Heart left ventricle (tissue), 16 donors: Measurements from ENCODE around the gene SLC5A2. TPM values are rescaled to one million over a fixed set of nuclear protein-coding genes. Genes with fewer than 3 reads are reported as not detected.

ENCODE experiments used
- ATAC-seq, 4 donors: fragments of 200-7000 bp; cut with Tn5 transposase; one replicate each; pipeline ENCODE4 v1.9.1; 2020 to 2022; ENCODE audit warnings: moderate library complexity in 4 of 4, mild to moderate bottlenecking in 3 of 4, moderate number of reproducible peaks in 1 of 4
- DNase-seq, 5 donors: peaks; one replicate each; pipeline ENCODE4 v3.0.0-alpha.2; 2020
- H3K27ac ChIP-seq, 12 donors: fragments of 200-600 bp; sonication (generic) in 4 of 12; one replicate each; pipeline versions ENCODE4 v1.5.0 to v1.8.0; 2016 to 2022; ENCODE audit warnings: mild to moderate bottlenecking in 2 of 12
- H3K27me3 ChIP-seq, 9 donors: fragments of 200-600 bp; sonication (generic) in 2 of 9; one replicate each; pipeline versions ENCODE4 v1.5.1 to v1.8.0; 2016 to 2022; ENCODE audit warnings: mild to moderate bottlenecking in 3 of 9
- H3K36me3 ChIP-seq, 9 donors: fragments of 200-600 bp; sonication (generic) in 2 of 9; one replicate each; pipeline versions ENCODE4 v1.5.0 to v1.8.0; 2018 to 2022; ENCODE audit warnings: mild to moderate bottlenecking in 2 of 9
- H3K4me1 ChIP-seq, 12 donors: fragments of 200-600 bp; sonication (generic) in 4 of 12; one replicate each; pipeline versions ENCODE4 v1.5.0 to v1.8.0; 2016 to 2022; ENCODE audit warnings: mild to moderate bottlenecking in 3 of 12
- H3K4me3 ChIP-seq, 12 donors: fragments of 200-600 bp; sonication (generic) in 4 of 12; one replicate each; pipeline versions ENCODE4 v1.5.0 to v1.8.0; 2017 to 2022; ENCODE audit warnings: mild to moderate bottlenecking in 9 of 12, moderate library complexity in 4 of 12
- H3K9me3 ChIP-seq, 12 donors: fragments of 200-600 bp; sonication (generic) in 4 of 12; one replicate each; pipeline versions ENCODE4 v1.5.0 to v1.8.0; 2016 to 2022; ENCODE audit warnings: mild to moderate bottlenecking in 1 of 12
- POLR2A ChIP-seq, 2 donors: fragments of 450-650 bp; IDR thresholded peaks; one replicate each; pipeline ENCODE4 v1.6.1; 2017; ENCODE audit warnings: antibody characterized with exemption in 2 of 2, mild to moderate bottlenecking in 2 of 2, moderate library complexity in 2 of 2
- WGBS, 4 donors: extraction: QIAGEN DNeasy Blood & Tissue Kit in 2 of 4; methylation state at CpG; one replicate each; pipeline versions ENCODE4 v1.1.5 to v1.1.7; 2013 to 2018; 5-methylcytosine and 5-hydroxymethylcytosine counted together
- intact Hi-C, 10 donors: fragments of 100-400 bp; cut with DNase I; formaldehyde crosslinking; loops; one replicate each; pipeline versions ENCODE4 v1.11.1 to v1.14.2; 2022
- polyA plus RNA-seq, 2 donors: library from polyadenylated mRNA; stranded (reverse); fragments of 200-250 nt; gene quantifications; one replicate each; pipeline ENCODE4 v1.2.3, GENCODE V29; 2013
- total RNA-seq, 9 donors: library from RNA; depleted of rRNA in 2 of 9; stranded (reverse); fragments of >200 nt in 2 of 9; fragmentation: NEBNext Ultra II Directional in 3 of 9; extraction: Animal tissue kit (Norgen Biotek cat#: 25700) in 3 of 9; gene quantifications; one replicate each; pipeline versions ENCODE4 v1.1.0 to v1.2.4, GENCODE V29; 2016 to 2023
- TF ChIP-seq, protein P1 (sequence below), 12 donors: fragments of 200-600 bp; sonication (generic) in 4 of 12; IDR thresholded peaks; one replicate each; pipeline versions ENCODE4 v1.5.0 to v1.8.0; 2018 to 2022; ENCODE audit warnings: antibody characterized with exemption in 12 of 12, mild to moderate bottlenecking in 5 of 12
- donor health status: ischemic (EF 13 %, LVEDD 7.1; RV severe dilation, severe dysfunction).
- donor health status: healthy with polysubstance abuse.
- donor health status: DM: no; HTN: yes; CAD: no.
- donor health status: DM: no; HTN: no; CAD: no.
- donor health status: ischemic (EF 25% LVEDD 6.9; RV normal size, moderate dysfunction).
- donor health status: ischemic (EF 25% LVEDD 5.7; RV mildly dilated, moderate dysfunction).
- donor health status: healthy.
- donor health status: DM: yes; HTN: yes; CAD: no.
- donor health status: ischemic (EF 35%, LVEDD 5.7; RV mildly dilated, moderate dysfunction).
- donor health status: nonischemic (EF 11% LVEDD 7.7; RV severe dilation, severe dysfunction).
- donor health status: DM: yes; HTN: yes; CAD: no.
- donor health status: PGD.
- donor health status: ischemic (EF 29% LVEDD 5.4; RV normal size, mild dysfunction).
- donor health status: nonischemic (EF 23%, LVEDD 6.1; RV moderate dilation, normal function).

The SLC5A2 gene
- total and polyA plus RNA-seq, 11 donors: 0.08 to 0.76 TPM; not detected in 9

DNA sequence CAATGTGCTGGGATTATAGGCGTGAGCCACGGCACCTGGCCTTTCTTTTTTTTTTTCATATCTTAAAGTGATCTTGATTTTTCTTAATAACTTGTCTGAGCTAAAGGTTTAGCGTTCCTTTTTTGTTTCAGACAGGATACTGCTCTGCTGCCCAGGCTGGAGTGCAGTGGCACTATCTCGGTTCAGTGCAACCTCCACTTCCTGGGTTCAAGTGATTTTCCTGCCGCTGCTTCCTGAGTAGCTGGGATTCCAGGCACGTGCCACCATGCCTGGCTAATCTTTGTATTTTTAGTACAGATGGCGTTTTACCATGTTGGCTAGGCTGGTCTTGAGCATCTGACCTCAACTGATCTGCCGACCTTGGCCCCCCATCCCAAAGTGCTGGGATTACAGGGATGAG, 21.2 kb downstream of the SLC5A2 start:
- peak in 2 of 4 donors; percentile 28 to 33 for ATAC-seq
- TF ChIP-seq POLR2A (IDR thresholded peaks at IDR 0.05): no peak
- TF ChIP-seq, protein P1, sequence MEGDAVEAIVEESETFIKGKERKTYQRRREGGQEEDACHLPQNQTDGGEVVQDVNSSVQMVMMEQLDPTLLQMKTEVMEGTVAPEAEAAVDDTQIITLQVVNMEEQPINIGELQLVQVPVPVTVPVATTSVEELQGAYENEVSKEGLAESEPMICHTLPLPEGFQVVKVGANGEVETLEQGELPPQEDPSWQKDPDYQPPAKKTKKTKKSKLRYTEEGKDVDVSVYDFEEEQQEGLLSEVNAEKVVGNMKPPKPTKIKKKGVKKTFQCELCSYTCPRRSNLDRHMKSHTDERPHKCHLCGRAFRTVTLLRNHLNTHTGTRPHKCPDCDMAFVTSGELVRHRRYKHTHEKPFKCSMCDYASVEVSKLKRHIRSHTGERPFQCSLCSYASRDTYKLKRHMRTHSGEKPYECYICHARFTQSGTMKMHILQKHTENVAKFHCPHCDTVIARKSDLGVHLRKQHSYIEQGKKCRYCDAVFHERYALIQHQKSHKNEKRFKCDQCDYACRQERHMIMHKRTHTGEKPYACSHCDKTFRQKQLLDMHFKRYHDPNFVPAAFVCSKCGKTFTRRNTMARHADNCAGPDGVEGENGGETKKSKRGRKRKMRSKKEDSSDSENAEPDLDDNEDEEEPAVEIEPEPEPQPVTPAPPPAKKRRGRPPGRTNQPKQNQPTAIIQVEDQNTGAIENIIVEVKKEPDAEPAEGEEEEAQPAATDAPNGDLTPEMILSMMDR (IDR thresholded peaks at IDR 0.05): no peak
- peaks cover 4 to 62% (median 42%) of the 10 kb centered on the region in 12 donors for H3K4me1 ChIP-seq
- H3K4me3 ChIP-seq: no peak overlapping the region
- no peak for DNase-seq
- no peaks in the 10 kb centered on the region for H3K27me3 ChIP-seq
- H3K27ac ChIP-seq: peak overlapping the region in 10 of 12 donors; percentile 7 to 78 (median 32)
- H3K9me3 ChIP-seq: no peaks in the 10 kb centered on the region
- intact Hi-C loops: loop anchor here in 4 of 10 donors (5.0 to 10.0 kb wide), 5 partner anchors 42 to 371 kb away; partner anchors contain the start of genes ZNF267 (in 2 of the 4) and ARMC5 (in 1 of the 4)
- peaks cover 0 to 32% (median 21%) of the 10 kb centered on the region in 9 donors for H3K36me3 ChIP-seq
- 27 to 37% (median 34%) methylated on average over 8 of the region's 8 CpGs for whole genome bisulfite sequencing, 4 donors

DNA sequence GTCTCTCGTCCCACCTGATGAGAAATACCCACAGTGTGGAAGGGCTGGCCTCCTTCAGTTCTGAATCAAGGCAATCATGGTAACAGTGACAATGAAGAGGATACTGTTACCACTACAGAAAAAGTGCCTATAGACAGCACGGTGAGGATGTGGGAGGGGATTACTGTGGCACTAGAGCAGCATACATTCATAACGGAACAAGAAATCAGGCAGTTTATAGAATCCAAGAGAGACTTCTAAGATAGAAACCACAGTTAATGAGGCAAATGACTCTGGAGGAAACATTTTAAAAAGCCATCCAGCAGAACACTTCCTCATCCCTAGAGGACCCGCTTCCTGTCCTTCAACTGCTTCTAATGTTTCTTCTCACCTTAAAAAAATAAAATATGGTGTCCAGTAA, 22.6 kb downstream of the SLC5A2 start:
- Histone ChIP-seq H3K4me1 (peaks cover 4 to 73% (median 49%) of the 10 kb centered on the region in 12 donors), H3K27me3 (no peaks in the 10 kb centered on the region), H3K36me3 (peaks cover 0 to 19% (median 10%) of the 10 kb centered on the region in 9 donors), H3K4me3 (no peak overlapping the region), H3K27ac (peak overlapping the region in 1 of 12 donors; percentile 61), H3K9me3 (no peaks in the 10 kb centered on the region)
- ATAC-seq: no peak
- no peak for TF ChIP-seq POLR2A (IDR thresholded peaks at IDR 0.05)
- TF ChIP-seq, protein P1 (IDR thresholded peaks at IDR 0.05): no peak
- intact Hi-C loops: loop anchor here in 6 of 10 donors (5.0 to 10.0 kb wide), 7 partner anchors 33 to 369 kb away; partner anchors contain the start of genes ARMC5 (in 2 of the 6), TGFB1I1 (in 2 of the 6) and ZNF267 (in 2 of the 6)
- DNase-seq: no peak
- WGBS, 4 donors: 67 to 84% (median 70%) methylated on average over 4 of the region's 4 CpGs

DNA sequence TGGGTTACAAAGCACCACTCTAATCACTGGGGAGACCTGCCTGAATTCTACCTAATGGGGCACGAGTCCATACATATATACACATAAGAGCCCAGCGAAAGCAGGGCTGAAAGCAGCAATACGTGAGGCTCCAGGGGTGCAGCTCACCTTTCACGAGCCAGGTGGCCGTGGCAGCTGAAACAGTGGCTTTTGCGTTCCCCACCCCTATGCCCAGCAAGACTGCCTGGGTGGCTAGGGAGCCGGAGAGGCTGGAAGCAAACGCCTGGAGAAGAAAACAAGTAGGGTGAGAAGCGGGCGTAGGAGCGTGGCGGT, 24.6 kb downstream of the SLC5A2 start:
- H3K36me3 ChIP-seq: peaks cover 0 to 16% (median 8%) of the 10 kb centered on the region in 9 donors
- no peaks in the 10 kb centered on the region for H3K9me3 ChIP-seq
- WGBS, 4 donors: 2 to 6% (median 3%) methylated on average over 7 to 12 of the region's 12 CpGs
- ATAC-seq (peak in 1 of 4 donors; percentile 3), DNase-seq (no peak)
- intact Hi-C loops: loop anchor here in 6 of 10 donors (5.0 to 10.0 kb wide), 7 partner anchors 35 to 367 kb away; partner anchors contain the start of genes ARMC5 (in 2 of the 6), TGFB1I1 (in 2 of the 6) and ZNF267 (in 2 of the 6)
- peak overlapping the region; percentile 73 to 100 (median 86) for H3K4me3 ChIP-seq
- H3K27me3 ChIP-seq: no peaks in the 10 kb centered on the region
- TF ChIP-seq, protein P1 (IDR thresholded peaks at IDR 0.05): no peak
- no peak for TF ChIP-seq POLR2A (IDR thresholded peaks at IDR 0.05)
- H3K4me1 ChIP-seq: peaks cover 4 to 64% (median 49%) of the 10 kb centered on the region in 12 donors
- peak overlapping the region; percentile 82 to 98 (median 94) for H3K27ac ChIP-seq

DNA sequence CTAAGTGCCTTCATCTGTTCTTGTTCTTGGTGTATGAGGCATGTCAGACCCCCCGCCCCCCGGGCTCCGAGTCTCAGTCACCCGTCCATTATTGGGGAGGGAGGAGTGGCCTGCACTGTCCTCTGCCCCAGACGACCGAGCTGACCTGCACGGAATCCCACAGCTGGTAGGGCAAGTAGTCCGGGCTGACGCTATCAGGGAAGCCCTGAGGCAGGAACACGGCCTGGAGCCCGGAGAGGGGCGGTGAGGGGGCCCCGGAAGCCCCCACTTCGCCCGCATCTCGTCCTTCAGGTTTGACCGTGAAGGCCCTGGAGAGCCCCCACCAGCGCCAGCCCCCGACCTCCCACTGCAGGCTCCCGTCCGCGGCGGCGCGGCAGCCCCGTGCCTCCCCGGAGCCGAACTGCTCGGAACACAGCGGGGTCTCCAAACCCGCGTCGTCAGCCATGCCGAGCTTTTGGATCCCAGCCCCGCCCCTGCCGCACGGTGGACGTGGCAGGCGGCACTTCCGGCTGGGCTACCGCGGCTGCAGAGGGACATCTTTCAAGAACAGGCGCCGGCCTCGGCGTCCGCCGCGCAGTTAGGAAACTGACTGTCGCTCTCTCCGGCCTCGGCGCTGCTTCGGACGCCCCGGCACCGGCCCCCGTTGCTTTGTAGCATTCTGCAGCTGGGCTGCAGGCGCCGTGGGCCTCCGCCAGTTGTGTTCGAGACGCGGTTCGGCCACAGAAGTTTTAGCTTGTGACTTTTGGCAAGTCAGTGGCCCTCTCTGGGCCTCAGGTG, 25.2 kb downstream of the SLC5A2 start, which contains the start of gene RUSF1:
RUSF1 (minus strand) TSS at position 463 of the 777 bp plus-strand sequence; CDS start at position 445, 18 bp downstream.
- H3K27ac ChIP-seq: peak within 1 kb of the TSS; percentile 82 to 98 (median 94)
- H3K27me3 ChIP-seq: no peaks in the 10 kb centered on the region
- H3K4me3 ChIP-seq: peak within 1 kb of the TSS; percentile 73 to 100 (median 86)
- ATAC-seq (peak; percentile 89 to 97 (median 96)), DNase-seq (peak; percentile 93 to 96 (median 94))
- WGBS, 4 donors: 0 to 1% (median 0%) methylated on average over 23 to 65 of the region's 65 CpGs
- H3K4me1 ChIP-seq: peaks cover 4 to 58% (median 48%) of the 10 kb centered on the region in 12 donors
- intact Hi-C loops: loop anchor here in 6 of 10 donors (1.0 to 10.0 kb wide), 9 partner anchors 35 to 367 kb away; partner anchors contain the start of genes ARMC5 (in 3 of the 6), TGFB1I1 (in 3 of the 6) and ZNF267 (in 2 of the 6)
- TF ChIP-seq POLR2A (IDR thresholded peaks at IDR 0.05): peak in 1 of 2 donors; percentile 76
- TF ChIP-seq, protein P1 (IDR thresholded peaks at IDR 0.05): peak in 1 of 12 donors; percentile 10
- peaks cover 0 to 16% (median 8%) of the 10 kb centered on the region in 9 donors for H3K36me3 ChIP-seq
- H3K9me3 ChIP-seq: no peaks in the 10 kb centered on the region
